Cardiac fibroblast (primary cell): ENCODE data around the gene DNMT1.

Experiments used
- DNase-seq, 2 donors: peaks; one replicate each; pipeline versions ENCODE4 v3.0.0 to v3.0.0-alpha.2; 2010; ENCODE audit warnings: low read depth in 2 of 2
- H3K4me3 ChIP-seq, 2 donors: replicated peaks in 1 of 2; 1 replicate in 1 of 2; 2 replicates in 1 of 2; pipeline ENCODE4 v1.5.1; 2011; ENCODE audit warnings: low read depth in 2 of 2, low read length in 2 of 2, mild to moderate bottlenecking in 2 of 2, moderate library complexity in 1 of 2
- CTCF ChIP-seq: IDR thresholded peaks from one replicate; pipeline ENCODE4 v1.5.1; 2011; ENCODE audit warnings: low read depth, mild to moderate bottlenecking, low read length, inconsistent platforms

Gene DNMT1

GRCh38 chr19:10227026-10227971 lies 32.5 kb upstream of the DNMT1 start:
- TF ChIP-seq CTCF: no peak
- peak in 1 of 2 donors; percentile 63 for DNase-seq
- peak overlapping the region; percentile 18 to 22 for H3K4me3 ChIP-seq

- peak; percentile 87 to 98 for DNase-seq
- TF ChIP-seq CTCF: no peak
- no peak overlapping the region for H3K4me3 ChIP-seq
These were observed 31.7 kb upstream of the DNMT1 start for GRCh38 chr19:10226376-10227025.

- TF ChIP-seq CTCF: no peak
- no peak for DNase-seq
- H3K4me3 ChIP-seq: no peak overlapping the region
These were observed 31.2 kb upstream of the DNMT1 start for GRCh38 chr19:10226021-10226375.

- no peak for DNase-seq
- no peak for TF ChIP-seq CTCF
- no peak overlapping the region for H3K4me3 ChIP-seq
These were observed 29.6 kb upstream of the DNMT1 start for GRCh38 chr19:10224337-10224736.

- H3K4me3 ChIP-seq: no peak overlapping the region
- no peak for DNase-seq
- TF ChIP-seq CTCF: no peak
These were observed 28.9 kb upstream of the DNMT1 start for GRCh38 chr19:10223488-10224213.

GRCh38 chr19:10222201-10222890 lies 27.6 kb upstream of the DNMT1 start:
- no peak overlapping the region for H3K4me3 ChIP-seq
- no peak for TF ChIP-seq CTCF

More at GRCh38 chr19:10222201-10222890, 27.6 kb upstream of the DNMT1 start:
- no peak for DNase-seq
